Right atrium auricular region (tissue), 2 donors: Measurements from ENCODE around the gene CHST10. TPM values are rescaled to one million over a fixed set of nuclear protein-coding genes. Genes with fewer than 3 reads are reported as not detected.

Source experiments
- DNase-seq: peaks from one replicate; pipeline ENCODE4 v3.0.0-alpha.2; 2019; ENCODE audit warnings: low spot score
- H3K27ac ChIP-seq, 2 donors: fragments of 200-600 bp; sonication (generic); 1 replicate in 1 of 2; 2 replicates in 1 of 2; pipeline ENCODE4 v1.5.1; 2016 to 2019
- H3K27me3 ChIP-seq, 2 donors: fragments of 200-600 bp; sonication (generic); one replicate each; pipeline versions ENCODE4 v1.5.1 to v1.6.0; 2017 to 2019
- H3K36me3 ChIP-seq: fragments of 200-600 bp; sonication (generic); one replicate; pipeline ENCODE4 v1.5.1; 2016
- H3K4me1 ChIP-seq, 2 donors: fragments of 200-600 bp; sonication (generic); one replicate each; pipeline versions ENCODE4 v1.5.1 to v1.6.0; 2017 to 2019
- H3K4me3 ChIP-seq, 2 donors: fragments of 200-600 bp; sonication (generic); 1 replicate in 1 of 2; 2 replicates in 1 of 2; pipeline ENCODE4 v1.5.1; 2017 to 2019; ENCODE audit warnings: mild to moderate bottlenecking in 1 of 2, moderate library complexity in 1 of 2
- H3K9me3 ChIP-seq, 2 donors: fragments of 200-600 bp; sonication (generic); one replicate each; pipeline ENCODE4 v1.5.1; 2019
- total RNA-seq, 2 donors: library from RNA; depleted of rRNA; stranded (reverse); fragments of >200 nt; gene quantifications; one replicate each; pipeline ENCODE4 v1.1.0, GENCODE V29; 2016
- TF ChIP-seq, protein P1 (sequence below), 2 donors: fragments of 200-600 bp; sonication (generic); IDR thresholded peaks; one replicate each; pipeline ENCODE4 v1.5.1; 2019; ENCODE audit warnings: antibody characterized with exemption in 2 of 2

The CHST10 gene
- total RNA-seq, 2 donors from 2014 or later = 12.5 to 16.4 TPM

DNA sequence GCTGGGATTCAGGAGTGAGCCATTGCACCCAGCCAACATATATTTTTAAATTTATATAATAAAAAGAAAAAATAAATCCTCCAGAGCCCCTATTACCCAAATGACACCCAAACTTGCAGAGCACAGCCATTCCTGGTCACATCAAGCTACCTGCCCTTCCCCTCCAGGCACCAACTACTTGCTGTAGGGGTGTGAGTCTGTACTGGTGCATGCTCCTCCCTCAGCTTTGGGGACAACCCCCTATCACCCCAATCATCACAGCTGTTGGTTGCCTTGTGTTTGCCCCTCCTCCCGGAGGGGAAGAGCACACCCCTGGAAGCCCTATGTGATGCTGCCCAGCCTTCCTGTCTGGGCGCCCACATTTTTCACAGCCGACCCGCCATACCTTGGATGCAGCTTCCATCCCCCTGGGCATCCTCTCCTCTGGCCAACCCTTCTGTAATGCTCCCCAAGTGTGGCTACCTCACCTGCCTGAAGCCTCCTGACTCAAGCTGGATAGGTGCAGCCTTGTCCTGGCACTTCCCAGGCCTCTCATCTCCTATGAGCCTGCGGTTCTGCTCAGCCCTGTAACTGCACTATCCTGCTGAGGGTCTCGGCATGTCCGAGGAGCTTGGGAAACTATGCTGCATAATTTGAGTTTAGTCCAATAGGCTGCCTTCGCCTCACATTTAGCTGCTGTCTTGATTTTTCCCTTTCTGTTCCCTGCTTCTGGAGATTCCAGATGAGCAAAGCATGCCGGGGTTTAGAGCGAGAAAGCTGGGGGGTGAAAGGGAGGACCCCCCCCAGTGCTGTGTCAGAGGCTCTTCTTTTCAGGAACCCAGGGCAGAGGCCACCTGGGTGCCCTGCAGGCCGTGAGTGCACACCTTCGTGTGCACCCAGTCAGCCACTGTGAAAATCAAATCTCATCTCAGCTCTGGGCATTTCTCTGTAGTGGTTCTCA, 27.2 kb downstream of the CHST10 start:
- Histone ChIP-seq H3K36me3 (peaks cover 13% of the 10 kb centered on the region), H3K27ac (no peak overlapping the region), H3K4me1 (no peaks in the 10 kb centered on the region), H3K9me3 (no peaks in the 10 kb centered on the region), H3K4me3 (no peak overlapping the region), H3K27me3 (no peaks in the 10 kb centered on the region)
- TF ChIP-seq, protein P1, sequence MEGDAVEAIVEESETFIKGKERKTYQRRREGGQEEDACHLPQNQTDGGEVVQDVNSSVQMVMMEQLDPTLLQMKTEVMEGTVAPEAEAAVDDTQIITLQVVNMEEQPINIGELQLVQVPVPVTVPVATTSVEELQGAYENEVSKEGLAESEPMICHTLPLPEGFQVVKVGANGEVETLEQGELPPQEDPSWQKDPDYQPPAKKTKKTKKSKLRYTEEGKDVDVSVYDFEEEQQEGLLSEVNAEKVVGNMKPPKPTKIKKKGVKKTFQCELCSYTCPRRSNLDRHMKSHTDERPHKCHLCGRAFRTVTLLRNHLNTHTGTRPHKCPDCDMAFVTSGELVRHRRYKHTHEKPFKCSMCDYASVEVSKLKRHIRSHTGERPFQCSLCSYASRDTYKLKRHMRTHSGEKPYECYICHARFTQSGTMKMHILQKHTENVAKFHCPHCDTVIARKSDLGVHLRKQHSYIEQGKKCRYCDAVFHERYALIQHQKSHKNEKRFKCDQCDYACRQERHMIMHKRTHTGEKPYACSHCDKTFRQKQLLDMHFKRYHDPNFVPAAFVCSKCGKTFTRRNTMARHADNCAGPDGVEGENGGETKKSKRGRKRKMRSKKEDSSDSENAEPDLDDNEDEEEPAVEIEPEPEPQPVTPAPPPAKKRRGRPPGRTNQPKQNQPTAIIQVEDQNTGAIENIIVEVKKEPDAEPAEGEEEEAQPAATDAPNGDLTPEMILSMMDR (IDR thresholded peaks at IDR 0.05) = no peak
- peak; percentile 46 for DNase-seq

DNA sequence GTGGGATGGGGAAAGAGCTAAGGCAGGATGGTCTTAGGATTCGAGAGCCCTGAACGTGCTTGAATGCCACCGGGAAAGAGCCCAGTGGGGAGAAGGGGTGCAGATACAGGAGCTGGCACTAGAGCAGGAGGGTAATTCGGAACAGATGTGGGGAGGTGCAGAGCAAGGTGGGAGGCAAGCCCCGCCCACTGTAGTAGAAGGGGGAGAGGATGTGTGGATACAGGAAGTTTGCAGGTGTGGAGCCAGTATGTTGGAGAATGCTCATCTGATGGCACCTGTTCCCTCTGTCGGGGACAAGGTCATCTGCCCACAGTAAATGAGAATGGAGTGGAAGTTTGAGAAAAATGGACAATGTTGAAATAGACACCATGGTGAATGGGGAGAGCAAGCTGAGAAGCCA, 28.8 kb downstream of the CHST10 start:
- Histone ChIP-seq H3K27ac (no peak overlapping the region), H3K4me1 (no peaks in the 10 kb centered on the region), H3K9me3 (no peaks in the 10 kb centered on the region), H3K4me3 (no peak overlapping the region), H3K27me3 (no peaks in the 10 kb centered on the region), H3K36me3 (peaks cover 13% of the 10 kb centered on the region)
- DNase-seq = no peak
- TF ChIP-seq, protein P1 (IDR thresholded peaks at IDR 0.05) = no peak

DNA sequence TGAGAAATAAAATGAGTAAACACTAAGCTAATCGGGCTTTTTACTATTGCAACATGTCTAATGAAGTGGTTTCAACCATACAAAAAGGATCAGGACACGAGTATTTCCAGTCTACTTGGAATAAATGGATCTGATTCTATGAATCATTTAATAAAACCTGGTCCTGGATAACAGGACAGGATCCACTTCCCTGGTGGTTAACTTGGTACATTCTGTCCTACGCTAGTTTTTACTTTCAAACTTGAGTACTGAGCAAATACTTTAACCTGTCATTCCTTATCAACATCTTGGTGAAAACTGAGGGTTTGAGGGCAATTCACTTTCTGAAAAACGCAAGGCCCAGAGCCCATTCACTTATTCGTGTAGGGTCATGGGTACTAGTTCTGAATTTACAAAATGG, 33.5 kb downstream of the CHST10 start:
- Histone ChIP-seq H3K4me3 (no peak overlapping the region), H3K9me3 (no peaks in the 10 kb centered on the region), H3K4me1 (no peaks in the 10 kb centered on the region), H3K27me3 (no peaks in the 10 kb centered on the region), H3K36me3 (no peaks in the 10 kb centered on the region), H3K27ac (no peak overlapping the region)
- DNase-seq = no peak
- TF ChIP-seq, protein P1 (IDR thresholded peaks at IDR 0.05) = no peak

DNA sequence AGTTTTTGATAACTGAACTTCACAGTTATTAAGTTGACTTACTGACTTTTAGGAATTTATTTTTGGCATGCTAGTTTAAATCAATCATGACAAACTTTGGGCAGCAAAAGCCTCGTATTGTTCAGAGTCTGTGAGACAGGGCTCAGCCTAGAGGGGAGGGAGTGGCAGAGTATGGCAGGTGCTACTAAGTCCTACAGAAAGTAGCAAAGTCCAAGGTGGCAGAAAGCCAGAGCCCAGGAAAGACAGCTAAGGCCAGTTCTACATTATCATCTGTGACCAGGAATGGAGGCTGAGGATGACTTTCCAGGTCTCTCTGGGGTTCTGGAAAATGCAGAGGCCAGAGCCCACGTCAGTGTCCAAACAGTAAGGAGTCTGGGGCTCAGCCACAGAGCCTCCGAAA, 34.2 kb downstream of the CHST10 start:
- TF ChIP-seq, protein P1 (IDR thresholded peaks at IDR 0.05) = no peak
- no peaks in the 10 kb centered on the region for H3K9me3 ChIP-seq
- H3K27ac ChIP-seq = no peak overlapping the region

DNA sequence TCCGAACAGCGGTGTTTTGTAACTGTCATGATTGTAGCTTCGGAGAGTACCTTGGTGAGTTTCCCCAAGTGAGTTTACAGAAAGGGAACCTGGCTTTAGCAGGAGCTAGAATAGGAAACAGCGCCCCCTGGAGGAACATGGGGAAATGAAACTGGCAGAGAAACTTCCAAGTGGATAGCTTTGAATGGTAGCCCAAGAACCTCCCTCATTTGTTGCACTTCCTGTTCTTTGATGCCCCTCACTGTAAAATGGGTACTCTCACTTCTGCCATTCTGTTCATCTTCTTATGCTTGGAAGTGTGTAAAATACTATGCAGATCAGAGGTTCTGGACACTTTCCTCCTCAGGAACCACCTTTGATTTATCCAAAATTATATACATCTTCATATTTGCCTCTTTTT, 36.2 kb downstream of the CHST10 start:
- no peaks in the 10 kb centered on the region for H3K4me1 ChIP-seq
- no peaks in the 10 kb centered on the region for H3K9me3 ChIP-seq
- peak; percentile 87 for DNase-seq
- H3K27ac ChIP-seq = no peak overlapping the region
- TF ChIP-seq, protein P1 (IDR thresholded peaks at IDR 0.05) = peak; percentile 86 to 93
- H3K36me3 ChIP-seq = no peaks in the 10 kb centered on the region
- H3K4me3 ChIP-seq = no peak overlapping the region
- H3K27me3 ChIP-seq = no peaks in the 10 kb centered on the region

More for the DNA sequence above, 34.2 kb downstream of the CHST10 start:
- Histone ChIP-seq H3K4me3 (no peak overlapping the region), H3K4me1 (no peaks in the 10 kb centered on the region), H3K36me3 (no peaks in the 10 kb centered on the region), H3K27me3 (no peaks in the 10 kb centered on the region)
- DNase-seq = peak; percentile 40
